Naive thymus-derived CD8-positive, alpha-beta T cell (primary cell): ENCODE results near the gene TMEM186. TPM values are rescaled to one million over a fixed set of nuclear protein-coding genes. Genes with fewer than 3 reads are reported as not detected.

Experiments used
- ATAC-seq, 2 donors: fragments of 150-1000 bp; cut with Tn5 transposase in 1 of 2; sonication (Bioruptor Pico), chemical (Tn5 transposase) in 1 of 2; 1 replicate in 1 of 2; 2 replicates in 1 of 2; pipeline ENCODE4 v1.10.0; 2021; ENCODE audit warnings: mild to moderate bottlenecking in 2 of 2, moderate library complexity in 2 of 2
- POLR2A ChIA-PET: fragments of 350-600 bp; sonication (Branson Sonifier 250); formaldehyde crosslinking; loops from one replicate; lab custom pipeline; 2021; ENCODE audit warnings: antibody characterized with exemption; lab: Charles Lee
- DNase-seq, 10 donors: peaks; one replicate each; pipeline versions ENCODE4 v3.0.0 to v3.0.0-alpha.2; 2020 to 2022
- H3K27ac Mint-ChIP-seq, 10 donors: one replicate each; pipeline ENCODE4 v1.8.0; 2020 to 2022; ENCODE audit warnings: mild to moderate bottlenecking in 10 of 10, mixed read lengths in 10 of 10, moderate library complexity in 4 of 10, inconsistent platforms in 1 of 10
- H3K27me3 Mint-ChIP-seq, 5 donors: one replicate each; pipeline ENCODE4 v1.8.0; 2021 to 2022; ENCODE audit warnings: mixed read lengths in 5 of 5
- H3K36me3 Mint-ChIP-seq, 3 donors: one replicate each; pipeline ENCODE4 v1.8.0; 2020 to 2022; ENCODE audit warnings: mixed read lengths in 3 of 3, mild to moderate bottlenecking in 2 of 3, inconsistent platforms in 1 of 3
- H3K4me1 Mint-ChIP-seq, 4 donors: one replicate each; pipeline ENCODE4 v1.8.0; 2021 to 2022; ENCODE audit warnings: mixed read lengths in 4 of 4
- H3K4me3 Mint-ChIP-seq, 10 donors: one replicate each; pipeline ENCODE4 v1.8.0; 2020 to 2022; ENCODE audit warnings: mild to moderate bottlenecking in 10 of 10, mixed read lengths in 10 of 10, moderate library complexity in 6 of 10, inconsistent platforms in 1 of 10
- H3K9me3 Mint-ChIP-seq, 9 donors: one replicate each; pipeline ENCODE4 v1.8.0; 2020 to 2022; ENCODE audit warnings: mixed read lengths in 9 of 9, mild to moderate bottlenecking in 3 of 9, inconsistent platforms in 1 of 9, moderate library complexity in 1 of 9
- polyA plus RNA-seq, 3 donors: library from polyadenylated mRNA; unstranded; fragments of 300-500 nt; fragmentation: Illumina TruSeq; gene quantifications; one replicate each; pipeline ENCODE4 v1.2.3, GENCODE V29; 2021
- total RNA-seq, 8 experiments: library from RNA in 2 of 8; stranded (reverse) in 2 of 8; gene quantifications; one replicate each; pipeline ENCODE4 v1.2.3 and lab custom pipeline; 2021 to 2026

The TMEM186 gene
- total and polyA plus RNA-seq, 5 experiments from 2014 or later = 10.3 to 15.8 (median 12.5) TPM

- ATAC-seq (no peak), DNase-seq (no peak)
- no peak overlapping the region for H3K4me3 Mint-ChIP-seq
- POLR2A ChIA-PET = interaction anchor here (0.6 kb wide), 1 partner anchor 262 kb away, joined by 3 read pairs; the partner anchor contains the start of gene HAPSTR1
- H3K27me3 Mint-ChIP-seq = no peaks in the 10 kb centered on the region
- H3K4me1 Mint-ChIP-seq = peaks cover 10 to 33% (median 21%) of the 10 kb centered on the region in 4 donors
- H3K9me3 Mint-ChIP-seq = no peaks in the 10 kb centered on the region
- peak overlapping the region in 1 of 10 donors; percentile 35 for H3K27ac Mint-ChIP-seq
- H3K36me3 Mint-ChIP-seq = peaks cover 0 to 55% (median 11%) of the 10 kb centered on the region in 3 donors
These were observed 31.2 kb upstream of the TMEM186 start for GRCh38 chr16:8828541-8829165.

GRCh38 chr16:8826278-8826879, 28.9 kb upstream of the TMEM186 start:
- Mint-ChIP-seq H3K36me3 (peaks cover 0 to 59% (median 14%) of the 10 kb centered on the region in 3 donors), H3K9me3 (no peaks in the 10 kb centered on the region), H3K4me1 (peaks cover 0 to 11% (median 4%) of the 10 kb centered on the region in 4 donors), H3K27me3 (no peaks in the 10 kb centered on the region), H3K4me3 (no peak overlapping the region), H3K27ac (peak overlapping the region in 2 of 10 donors; percentile 14 to 34)
- ATAC-seq (no peak), DNase-seq (no peak)
- POLR2A ChIA-PET = interaction anchor here (0.6 to 0.8 kb wide), 2 partner anchors 31 to 85 kb away, joined by 3 to 7 read pairs; no protein-coding TSS in a partner anchor

- H3K4me1 Mint-ChIP-seq = peaks cover 3 to 11% (median 4%) of the 10 kb centered on the region in 4 donors
- H3K27me3 Mint-ChIP-seq = no peaks in the 10 kb centered on the region
- ATAC-seq = no peak
- DNase-seq = no peak
- no peak overlapping the region for H3K4me3 Mint-ChIP-seq
- peak overlapping the region in 4 of 10 donors; percentile 15 to 66 (median 44) for H3K27ac Mint-ChIP-seq
- POLR2A ChIA-PET = no interaction called here
- no peaks in the 10 kb centered on the region for H3K9me3 Mint-ChIP-seq
- peaks cover 0 to 62% (median 20%) of the 10 kb centered on the region in 3 donors for H3K36me3 Mint-ChIP-seq
These were observed 25.0 kb upstream of the TMEM186 start for GRCh38 chr16:8822403-8822802.

- Mint-ChIP-seq H3K9me3 (no peaks in the 10 kb centered on the region), H3K4me1 (peaks cover 7 to 30% (median 19%) of the 10 kb centered on the region in 4 donors), H3K4me3 (no peak overlapping the region), H3K36me3 (peaks cover 0 to 68% (median 35%) of the 10 kb centered on the region in 3 donors), H3K27ac (peak overlapping the region in 1 of 10 donors; percentile 86), H3K27me3 (no peaks in the 10 kb centered on the region)
- no peak for DNase-seq
- POLR2A ChIA-PET = interaction anchor here (0.7 kb wide), 1 partner anchor 158 kb away, joined by 5 read pairs; no protein-coding TSS in a partner anchor
- no peak for ATAC-seq
These were observed 22.1 kb upstream of the TMEM186 start for GRCh38 chr16:8819411-8820034.

GRCh38 chr16:8818504-8819270, 21.2 kb upstream of the TMEM186 start:
- Mint-ChIP-seq H3K27me3 (no peaks in the 10 kb centered on the region), H3K27ac (peak overlapping the region in 3 of 10 donors; percentile 14 to 86 (median 63)), H3K4me3 (no peak overlapping the region), H3K36me3 (peaks cover 0 to 70% (median 37%) of the 10 kb centered on the region in 3 donors), H3K4me1 (peaks cover 7 to 30% (median 19%) of the 10 kb centered on the region in 4 donors), H3K9me3 (no peaks in the 10 kb centered on the region)
- DNase-seq = no peak
- POLR2A ChIA-PET = no interaction called here
- no peak for ATAC-seq

GRCh38 chr16:8816967-8817655, 19.7 kb upstream of the TMEM186 start:
- Mint-ChIP-seq H3K27ac (peak overlapping the region in 9 of 10 donors; percentile 3 to 78 (median 68)), H3K9me3 (no peaks in the 10 kb centered on the region), H3K4me1 (peaks cover 7 to 30% (median 19%) of the 10 kb centered on the region in 4 donors), H3K4me3 (peak overlapping the region in 6 of 10 donors; percentile 6 to 63 (median 52)), H3K27me3 (no peaks in the 10 kb centered on the region), H3K36me3 (peaks cover 0 to 76% (median 40%) of the 10 kb centered on the region in 3 donors)
- DNase-seq (peak in 4 of 10 donors; percentile 9 to 67 (median 48)), ATAC-seq (peak; percentile 85 to 97)
- POLR2A ChIA-PET = interaction anchor here (0.7 to 1.6 kb wide), 4 partner anchors 20 to 63 kb away, joined by 3 to 9 read pairs (median 4); partner anchors contain the start of genes CARHSP1, PMM2 and TMEM186

GRCh38 chr16:8814095-8814806, 16.8 kb upstream of the TMEM186 start:
- Mint-ChIP-seq H3K36me3 (peaks cover 3 to 81% (median 44%) of the 10 kb centered on the region in 3 donors), H3K27me3 (no peaks in the 10 kb centered on the region)

GRCh38 chr16:8812162-8812843, 14.9 kb upstream of the TMEM186 start:
- H3K9me3 Mint-ChIP-seq = no peaks in the 10 kb centered on the region
- peaks cover 3 to 89% (median 49%) of the 10 kb centered on the region in 3 donors for H3K36me3 Mint-ChIP-seq
- H3K27ac Mint-ChIP-seq = no peak overlapping the region
- no peak for ATAC-seq
- POLR2A ChIA-PET = no interaction called here
- peaks cover 6 to 18% (median 14%) of the 10 kb centered on the region in 4 donors for H3K4me1 Mint-ChIP-seq
- H3K27me3 Mint-ChIP-seq = no peaks in the 10 kb centered on the region
- DNase-seq = no peak
- H3K4me3 Mint-ChIP-seq = no peak overlapping the region

More at GRCh38 chr16:8814095-8814806, 16.8 kb upstream of the TMEM186 start:
- POLR2A ChIA-PET = no interaction called here
- DNase-seq = no peak
- Mint-ChIP-seq H3K27ac (peak overlapping the region in 1 of 10 donors; percentile 23), H3K9me3 (no peaks in the 10 kb centered on the region), H3K4me1 (peaks cover 7 to 26% (median 19%) of the 10 kb centered on the region in 4 donors), H3K4me3 (no peak overlapping the region)
- ATAC-seq = no peak

- POLR2A ChIA-PET = no interaction called here
- Mint-ChIP-seq H3K4me1 (peaks cover 0 to 4% (median under 1%) of the 10 kb centered on the region in 4 donors), H3K27ac (peak overlapping the region in 1 of 10 donors; percentile 19), H3K36me3 (peaks cover 3 to 96% (median 38%) of the 10 kb centered on the region in 3 donors), H3K9me3 (no peaks in the 10 kb centered on the region), H3K27me3 (no peaks in the 10 kb centered on the region), H3K4me3 (no peak overlapping the region)
- ATAC-seq = no peak
- DNase-seq = no peak
These were observed 11.3 kb upstream of the TMEM186 start for GRCh38 chr16:8808613-8809353.

GRCh38 chr16:8808009-8808408, 10.6 kb upstream of the TMEM186 start:
- ATAC-seq (no peak), DNase-seq (no peak)
- no peaks in the 10 kb centered on the region for H3K9me3 Mint-ChIP-seq
- peaks cover 0 to 8% (median 5%) of the 10 kb centered on the region in 4 donors for H3K4me1 Mint-ChIP-seq
- POLR2A ChIA-PET = no interaction called here
- H3K27me3 Mint-ChIP-seq = no peaks in the 10 kb centered on the region
- peaks cover 7 to 97% (median 37%) of the 10 kb centered on the region in 3 donors for H3K36me3 Mint-ChIP-seq
- H3K27ac Mint-ChIP-seq = no peak overlapping the region
- no peak overlapping the region for H3K4me3 Mint-ChIP-seq
